GM06990 (cell line): ENCODE results near the gene AEBP1.

ENCODE experiments used
- DNase-seq: peaks from one replicate; pipeline ENCODE4 v3.0.0-alpha.2; 2011; ENCODE audit not compliant: insufficient read length; ENCODE audit errors: extremely low read depth
- H3K27me3 ChIP-seq: replicated peaks from 2 replicates; pipeline ENCODE4 v1.6.0; 2011; ENCODE audit warnings: low read length; ENCODE audit not compliant: control insufficient read depth, insufficient read depth
- H3K36me3 ChIP-seq: 2 replicates; pipeline ENCODE4 v1.5.1; 2011; ENCODE audit warnings: low read length; ENCODE audit not compliant: control insufficient read depth, insufficient read depth
- H3K4me3 ChIP-seq: replicated peaks from 2 replicates; pipeline ENCODE4 v1.5.1; 2011; ENCODE audit warnings: low read depth, mild to moderate bottlenecking, control low read depth, low read length
- TF ChIP-seq, protein P1 (sequence below): IDR thresholded peaks from 2 replicates; pipeline ENCODE4 v1.5.1; 2011; ENCODE audit warnings: low read length, control low read depth, mild to moderate bottlenecking, inconsistent platforms; ENCODE audit not compliant: insufficient read depth, poor library complexity, severe bottlenecking

The AEBP1 gene

DNA sequence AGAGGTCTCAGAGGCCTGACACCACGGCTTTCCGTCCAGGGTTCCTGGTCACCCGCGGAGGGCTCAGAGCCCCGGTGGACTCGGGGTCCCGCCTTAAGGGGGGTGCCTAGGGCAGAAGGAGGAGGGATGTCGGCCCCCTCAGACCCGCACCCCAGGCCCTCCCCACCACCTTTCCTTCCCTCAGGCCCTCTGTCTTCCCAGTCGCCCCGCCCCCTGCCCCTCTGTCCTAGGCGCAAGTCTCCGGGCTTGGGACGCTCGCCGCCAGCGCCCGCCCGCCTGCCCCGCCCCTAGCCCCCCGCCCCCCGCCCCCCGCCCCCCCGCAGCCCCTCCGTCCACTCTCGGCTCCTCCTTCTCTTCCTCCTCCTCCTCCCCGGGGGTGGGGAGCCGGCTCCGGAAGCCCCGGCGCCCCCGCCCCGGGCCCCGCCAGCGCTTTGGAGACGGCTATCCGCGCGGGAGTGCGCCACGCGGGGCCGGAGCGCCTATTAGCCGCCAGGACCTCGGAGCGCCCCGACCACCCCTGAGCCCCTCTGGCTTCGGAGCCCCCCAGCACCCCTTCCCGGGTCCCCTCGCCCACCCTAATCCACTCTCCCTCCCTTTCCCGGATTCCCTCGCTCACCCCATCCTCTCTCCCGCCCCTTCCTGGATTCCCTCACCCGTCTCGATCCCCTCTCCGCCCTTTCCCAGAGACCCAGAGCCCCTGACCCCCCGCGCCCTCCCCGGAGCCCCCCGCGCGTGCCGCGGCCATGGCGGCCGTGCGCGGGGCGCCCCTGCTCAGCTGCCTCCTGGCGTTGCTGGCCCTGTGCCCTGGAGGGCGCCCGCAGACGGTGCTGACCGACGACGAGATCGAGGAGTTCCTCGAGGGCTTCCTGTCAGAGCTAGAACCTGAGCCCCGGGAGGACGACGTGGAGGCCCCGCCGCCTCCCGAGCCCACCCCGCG is at the start of gene AEBP1:
TSS of gene AEBP1 (plus strand) at position 423 of the 937 bp plus-strand sequence. CDS start at position 744, 321 bp downstream.
- Histone ChIP-seq H3K4me3 (no peak within 1 kb of the TSS), H3K27me3 (peaks cover 4% of the 10 kb centered on the region), H3K36me3 (no peaks in the 10 kb centered on the region)
- no peak for DNase-seq
- TF ChIP-seq, protein P1, sequence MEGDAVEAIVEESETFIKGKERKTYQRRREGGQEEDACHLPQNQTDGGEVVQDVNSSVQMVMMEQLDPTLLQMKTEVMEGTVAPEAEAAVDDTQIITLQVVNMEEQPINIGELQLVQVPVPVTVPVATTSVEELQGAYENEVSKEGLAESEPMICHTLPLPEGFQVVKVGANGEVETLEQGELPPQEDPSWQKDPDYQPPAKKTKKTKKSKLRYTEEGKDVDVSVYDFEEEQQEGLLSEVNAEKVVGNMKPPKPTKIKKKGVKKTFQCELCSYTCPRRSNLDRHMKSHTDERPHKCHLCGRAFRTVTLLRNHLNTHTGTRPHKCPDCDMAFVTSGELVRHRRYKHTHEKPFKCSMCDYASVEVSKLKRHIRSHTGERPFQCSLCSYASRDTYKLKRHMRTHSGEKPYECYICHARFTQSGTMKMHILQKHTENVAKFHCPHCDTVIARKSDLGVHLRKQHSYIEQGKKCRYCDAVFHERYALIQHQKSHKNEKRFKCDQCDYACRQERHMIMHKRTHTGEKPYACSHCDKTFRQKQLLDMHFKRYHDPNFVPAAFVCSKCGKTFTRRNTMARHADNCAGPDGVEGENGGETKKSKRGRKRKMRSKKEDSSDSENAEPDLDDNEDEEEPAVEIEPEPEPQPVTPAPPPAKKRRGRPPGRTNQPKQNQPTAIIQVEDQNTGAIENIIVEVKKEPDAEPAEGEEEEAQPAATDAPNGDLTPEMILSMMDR: no peak

DNA sequence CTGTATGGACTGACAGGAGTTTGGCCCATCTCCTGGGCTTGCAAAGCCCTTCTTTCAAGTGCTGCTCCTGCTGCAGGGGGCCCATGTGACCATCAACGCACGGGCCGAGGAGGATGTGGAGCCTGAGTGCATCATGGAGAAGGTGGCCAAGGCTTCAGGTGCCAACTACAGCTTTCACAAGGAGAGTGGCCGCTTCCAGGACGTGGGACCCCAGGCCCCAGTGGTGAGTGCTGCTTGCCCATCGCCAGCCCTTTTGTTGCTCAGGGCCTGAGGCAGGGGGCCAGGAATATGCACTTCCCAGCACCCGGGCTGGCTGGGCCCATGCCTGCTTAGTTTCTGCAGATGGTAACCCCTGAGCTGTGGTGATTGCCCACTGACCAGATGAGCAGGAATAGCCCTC is 47.5 kb upstream of the AEBP1 start:
- Histone ChIP-seq H3K27me3 (no peaks in the 10 kb centered on the region), H3K4me3 (no peak overlapping the region), H3K36me3 (peaks cover 55% of the 10 kb centered on the region)
- DNase-seq: no peak
- TF ChIP-seq, protein P1: no peak

DNA sequence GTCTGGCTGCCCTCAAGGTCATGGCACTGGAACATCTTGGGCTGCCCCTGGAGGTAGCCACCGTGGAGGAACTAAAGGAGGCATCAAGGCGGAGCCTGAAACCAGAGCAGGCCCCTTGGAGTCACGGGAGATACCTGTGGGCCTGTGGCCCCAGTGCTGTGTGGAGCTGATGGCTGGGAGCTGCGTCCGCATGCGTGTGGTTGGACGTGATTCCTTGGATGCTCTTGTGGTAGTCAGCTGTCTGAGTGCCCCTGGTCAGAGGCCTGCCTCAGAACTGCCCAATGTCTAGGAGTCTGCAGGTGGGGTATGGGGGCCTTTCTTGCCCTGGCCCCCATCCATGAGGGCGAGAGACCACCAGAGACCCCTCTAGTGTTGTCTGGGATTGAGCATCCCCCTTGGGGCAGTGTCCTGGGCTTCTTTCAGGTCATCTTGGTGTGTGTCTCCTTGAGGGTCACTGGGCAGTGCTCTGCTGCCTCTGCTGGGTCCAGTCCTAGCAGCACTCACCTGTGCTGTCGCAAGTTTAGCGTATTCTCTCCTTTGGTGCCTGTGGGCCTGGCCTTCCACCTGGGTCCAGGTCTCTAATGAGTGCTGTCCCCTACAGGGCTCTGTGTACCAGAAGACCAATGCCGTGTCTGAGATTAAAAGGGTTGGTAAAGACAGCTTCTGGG is 46.8 kb upstream of the AEBP1 start:
- H3K36me3 ChIP-seq: peaks cover 54% of the 10 kb centered on the region
- no peak overlapping the region for H3K4me3 ChIP-seq
- no peaks in the 10 kb centered on the region for H3K27me3 ChIP-seq
- TF ChIP-seq, protein P1: no peak
- no peak for DNase-seq

DNA sequence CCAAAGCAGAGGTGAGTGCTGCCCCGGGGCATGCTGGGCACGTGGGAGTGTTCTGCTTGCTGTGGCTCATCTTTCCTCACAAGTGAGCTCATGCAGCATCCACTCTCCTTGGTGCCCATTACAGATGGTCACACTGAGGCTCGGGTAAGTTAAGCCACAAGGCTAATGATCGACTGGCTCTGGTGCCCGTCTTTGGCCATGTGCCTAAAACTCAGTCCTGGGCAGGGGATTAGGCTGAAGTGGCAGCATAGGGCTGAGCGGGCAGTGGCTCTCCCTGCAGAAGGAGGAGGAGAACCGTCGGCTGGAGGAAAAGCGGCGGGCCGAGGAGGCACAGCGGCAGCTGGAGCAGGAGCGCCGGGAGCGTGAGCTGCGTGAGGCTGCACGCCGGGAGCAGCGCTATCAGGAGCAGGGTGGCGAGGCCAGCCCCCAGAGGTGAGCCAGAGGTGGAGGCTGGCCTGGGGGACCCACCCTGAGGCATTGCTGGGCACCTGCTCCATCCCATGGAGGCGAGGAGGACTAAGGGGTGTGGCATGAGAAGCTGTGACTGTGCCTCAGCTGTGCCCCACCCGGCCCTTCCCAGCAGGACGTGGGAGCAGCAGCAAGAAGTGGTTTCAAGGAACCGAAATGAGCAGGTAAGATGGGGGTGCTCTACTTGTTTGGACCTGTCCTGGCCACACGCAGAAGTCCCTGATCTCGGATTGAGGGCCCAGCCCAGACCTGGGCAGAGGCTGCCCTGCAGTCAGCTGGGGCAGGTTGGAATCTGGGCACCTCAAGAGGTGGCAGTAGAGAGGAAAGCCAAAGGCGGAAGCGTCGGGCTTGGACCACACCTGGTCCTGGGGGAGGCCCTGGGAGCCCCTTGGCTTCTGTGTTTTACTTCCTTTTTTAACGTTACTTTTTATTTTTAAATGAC is 46.0 kb upstream of the AEBP1 start:
- Histone ChIP-seq H3K36me3 (peaks cover 50% of the 10 kb centered on the region), H3K27me3 (no peaks in the 10 kb centered on the region), H3K4me3 (no peak overlapping the region)
- TF ChIP-seq, protein P1: peak; percentile 21
- no peak for DNase-seq

DNA sequence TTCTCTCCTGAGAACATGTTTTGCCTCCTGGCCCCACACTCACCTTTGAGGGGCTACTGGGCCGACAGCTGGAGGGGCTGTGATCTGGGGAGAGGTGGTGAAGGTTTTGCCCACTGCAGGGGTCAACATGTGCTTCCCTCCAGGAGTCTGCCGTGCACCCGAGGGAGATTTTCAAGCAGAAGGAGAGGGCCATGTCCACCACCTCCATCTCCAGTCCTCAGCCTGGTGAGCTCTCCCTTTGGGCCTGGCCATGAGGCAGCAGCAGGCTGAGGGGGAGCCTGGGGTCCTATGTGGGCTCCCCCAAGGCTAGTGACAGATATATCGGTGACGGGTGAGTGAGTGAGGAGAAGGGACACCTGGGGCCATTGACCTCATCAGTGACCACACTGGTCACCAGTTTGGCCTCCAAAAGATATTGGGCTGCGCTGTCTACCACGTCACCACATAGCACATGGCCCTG is 45.4 kb upstream of the AEBP1 start:
- no peak for DNase-seq
- H3K36me3 ChIP-seq: peaks cover 50% of the 10 kb centered on the region
- no peak overlapping the region for H3K4me3 ChIP-seq
- TF ChIP-seq, protein P1: no peak
- no peaks in the 10 kb centered on the region for H3K27me3 ChIP-seq
